ENCODE measurements around the gene TRMT10A. TPM values are rescaled to one million over a fixed set of nuclear protein-coding genes. Genes with fewer than 3 reads are reported as not detected.

Gene TRMT10A
- total RNA-seq, 1 donor, result 5.6 TPM

DNA sequence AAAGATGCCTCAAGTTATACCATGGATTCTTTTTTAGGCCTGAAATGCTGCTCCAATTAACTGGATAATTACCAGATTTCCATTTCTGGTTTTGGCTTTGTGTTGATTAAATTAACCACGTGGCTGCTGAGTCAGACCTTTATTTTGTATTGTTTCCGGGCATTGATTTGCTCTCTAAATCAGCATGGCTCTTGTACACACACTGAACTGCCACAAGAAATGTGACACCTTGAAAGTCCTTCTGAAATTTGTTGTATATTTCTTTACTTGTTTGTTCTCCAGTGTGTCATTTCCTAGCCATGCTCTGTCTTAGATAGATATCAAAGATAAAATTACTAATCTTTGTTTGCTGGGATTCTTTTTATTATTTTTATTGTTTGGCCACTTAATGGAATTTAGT, 22.5 kb upstream of the TRMT10A start:
- no peak for DNase-seq (ENCODE audit: low read depth)
- TF ChIP-seq, protein P1, sequence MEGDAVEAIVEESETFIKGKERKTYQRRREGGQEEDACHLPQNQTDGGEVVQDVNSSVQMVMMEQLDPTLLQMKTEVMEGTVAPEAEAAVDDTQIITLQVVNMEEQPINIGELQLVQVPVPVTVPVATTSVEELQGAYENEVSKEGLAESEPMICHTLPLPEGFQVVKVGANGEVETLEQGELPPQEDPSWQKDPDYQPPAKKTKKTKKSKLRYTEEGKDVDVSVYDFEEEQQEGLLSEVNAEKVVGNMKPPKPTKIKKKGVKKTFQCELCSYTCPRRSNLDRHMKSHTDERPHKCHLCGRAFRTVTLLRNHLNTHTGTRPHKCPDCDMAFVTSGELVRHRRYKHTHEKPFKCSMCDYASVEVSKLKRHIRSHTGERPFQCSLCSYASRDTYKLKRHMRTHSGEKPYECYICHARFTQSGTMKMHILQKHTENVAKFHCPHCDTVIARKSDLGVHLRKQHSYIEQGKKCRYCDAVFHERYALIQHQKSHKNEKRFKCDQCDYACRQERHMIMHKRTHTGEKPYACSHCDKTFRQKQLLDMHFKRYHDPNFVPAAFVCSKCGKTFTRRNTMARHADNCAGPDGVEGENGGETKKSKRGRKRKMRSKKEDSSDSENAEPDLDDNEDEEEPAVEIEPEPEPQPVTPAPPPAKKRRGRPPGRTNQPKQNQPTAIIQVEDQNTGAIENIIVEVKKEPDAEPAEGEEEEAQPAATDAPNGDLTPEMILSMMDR (IDR thresholded peaks at IDR 0.05; ENCODE audit: insufficient read depth, low read depth, low read length), result no peak
- no peak overlapping the region for H3K4me3 ChIP-seq (ENCODE audit: low read depth, low read length)

DNA sequence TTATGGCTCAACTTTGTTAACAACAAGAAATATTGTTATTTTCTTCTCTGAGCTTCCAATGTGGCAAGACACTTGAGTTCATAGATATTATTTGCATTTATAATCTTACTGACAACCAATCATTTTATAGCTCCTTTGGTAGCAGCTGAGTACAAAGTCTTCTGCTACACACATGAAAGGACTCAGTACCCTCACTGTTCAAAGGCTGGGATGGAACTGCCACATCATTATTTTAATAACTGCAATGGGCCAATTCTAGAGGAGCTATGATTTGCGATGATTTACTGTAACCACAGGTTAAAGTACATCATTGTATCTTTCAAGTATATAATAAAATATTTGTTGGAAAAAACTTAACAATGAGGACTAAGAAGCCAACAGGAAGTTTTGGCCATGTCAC, 21.7 kb upstream of the TRMT10A start:
- no peak overlapping the region for H3K4me3 ChIP-seq (ENCODE audit: low read depth, low read length)
- TF ChIP-seq, protein P1 (IDR thresholded peaks at IDR 0.05; ENCODE audit: insufficient read depth, low read depth, low read length), result no peak
- no peak for DNase-seq (ENCODE audit: low read depth)

DNA sequence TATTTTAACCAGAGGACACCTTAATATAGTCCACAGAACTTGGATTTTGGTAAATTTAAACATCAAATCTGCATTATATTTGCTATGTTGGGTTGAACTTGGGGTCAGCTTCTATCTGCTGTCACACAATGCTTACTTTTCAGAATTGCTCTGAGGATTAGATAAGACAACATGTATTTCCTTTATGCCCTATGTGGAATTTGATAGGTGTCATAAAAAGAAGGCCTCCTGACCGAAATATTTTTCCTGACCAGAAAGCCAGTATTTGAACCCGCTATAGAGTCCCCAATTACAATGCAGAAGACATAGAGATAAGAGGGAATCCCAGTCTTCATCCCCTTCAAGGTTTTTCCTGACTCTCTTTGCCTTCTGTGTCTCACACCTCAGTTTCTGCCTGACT, 14.9 kb upstream of the TRMT10A start:
- TF ChIP-seq, protein P1 (IDR thresholded peaks at IDR 0.05; ENCODE audit: insufficient read depth, low read depth, low read length), result no peak
- H3K4me3 ChIP-seq (ENCODE audit: low read depth, low read length), result no peak overlapping the region
- no peak for DNase-seq (ENCODE audit: low read depth)

DNA sequence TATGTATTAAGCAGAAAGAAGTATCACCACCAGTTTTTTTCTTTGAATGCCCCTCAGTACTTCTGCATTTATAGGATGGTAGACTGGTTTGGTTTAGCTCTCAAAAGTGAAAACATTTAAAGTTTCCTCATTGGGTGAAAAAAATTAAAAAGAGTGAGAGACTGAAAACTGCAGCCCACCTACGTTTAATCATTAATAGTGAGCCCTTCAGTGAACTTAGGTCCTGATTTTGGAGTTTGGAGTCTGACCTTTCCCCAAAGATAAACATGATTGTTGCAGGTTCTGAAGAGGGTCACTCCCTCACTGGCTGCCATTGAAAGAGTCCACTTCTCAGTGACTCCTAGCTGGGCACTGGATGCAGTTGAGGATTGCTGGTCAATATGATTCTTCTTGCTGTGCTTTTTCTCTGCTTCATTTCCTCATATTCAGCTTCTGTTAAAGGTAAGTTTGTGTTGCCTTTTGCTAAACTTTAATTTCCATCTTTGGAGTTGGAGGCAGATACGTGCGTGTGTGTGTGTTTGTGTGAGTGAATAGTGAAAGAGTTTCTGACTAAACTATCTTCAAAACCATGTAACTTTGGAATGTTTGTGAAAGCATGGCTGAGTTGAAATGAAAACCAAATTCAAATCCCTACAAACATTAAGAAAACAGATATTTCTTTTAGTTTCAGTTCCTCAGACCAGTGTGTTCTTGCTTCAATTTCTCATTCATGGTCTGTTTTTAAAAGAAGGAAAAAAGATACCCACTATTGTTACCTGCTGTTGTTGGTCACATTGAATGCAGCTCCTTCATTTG, 10.9 kb upstream of the TRMT10A start, which contains the start of gene MTTP:
MTTP (plus strand) TSS at position 295 of the 795 bp plus-strand sequence; CDS start at position 381, 86 bp downstream.
- DNase-seq (ENCODE audit: low read depth), result no peak
- TF ChIP-seq, protein P1 (IDR thresholded peaks at IDR 0.05; ENCODE audit: insufficient read depth, low read depth, low read length), result no peak
- H3K4me3 ChIP-seq (ENCODE audit: low read depth, low read length), result no peak within 1 kb of the TSS

DNA sequence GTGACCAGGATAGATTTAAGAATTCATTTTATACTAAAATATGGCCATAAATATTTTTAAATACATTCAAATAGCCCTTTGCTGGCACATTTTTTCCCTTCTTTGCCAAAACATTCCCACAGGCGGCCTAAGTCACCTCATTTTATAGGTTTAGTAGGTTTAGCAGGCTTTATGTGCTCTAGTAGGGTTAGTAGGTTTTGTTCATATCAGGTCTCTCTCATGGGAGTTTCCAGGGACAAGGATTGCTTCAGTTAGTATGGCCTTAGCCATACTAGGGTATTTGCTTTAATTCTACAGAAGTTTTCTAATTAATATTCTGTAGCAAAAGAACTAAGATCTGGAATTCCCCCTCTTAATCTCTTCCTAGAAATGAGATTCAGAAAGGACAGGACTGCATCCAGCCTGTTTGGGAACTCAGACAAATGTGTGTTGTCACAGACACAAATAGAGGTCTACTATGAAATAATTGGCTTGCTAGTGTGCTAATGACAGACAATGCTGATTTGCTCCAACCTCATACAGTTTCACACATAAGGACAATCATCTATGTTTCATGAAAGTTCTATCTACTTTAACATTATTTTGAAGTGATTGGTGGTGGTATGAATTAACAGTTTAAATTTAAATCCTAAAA, 10.0 kb upstream of the TRMT10A start:
- DNase-seq (ENCODE audit: low read depth), result no peak
- TF ChIP-seq, protein P1 (IDR thresholded peaks at IDR 0.05; ENCODE audit: insufficient read depth, low read depth, low read length), result no peak
- H3K4me3 ChIP-seq (ENCODE audit: low read depth, low read length), result no peak overlapping the region

DNA sequence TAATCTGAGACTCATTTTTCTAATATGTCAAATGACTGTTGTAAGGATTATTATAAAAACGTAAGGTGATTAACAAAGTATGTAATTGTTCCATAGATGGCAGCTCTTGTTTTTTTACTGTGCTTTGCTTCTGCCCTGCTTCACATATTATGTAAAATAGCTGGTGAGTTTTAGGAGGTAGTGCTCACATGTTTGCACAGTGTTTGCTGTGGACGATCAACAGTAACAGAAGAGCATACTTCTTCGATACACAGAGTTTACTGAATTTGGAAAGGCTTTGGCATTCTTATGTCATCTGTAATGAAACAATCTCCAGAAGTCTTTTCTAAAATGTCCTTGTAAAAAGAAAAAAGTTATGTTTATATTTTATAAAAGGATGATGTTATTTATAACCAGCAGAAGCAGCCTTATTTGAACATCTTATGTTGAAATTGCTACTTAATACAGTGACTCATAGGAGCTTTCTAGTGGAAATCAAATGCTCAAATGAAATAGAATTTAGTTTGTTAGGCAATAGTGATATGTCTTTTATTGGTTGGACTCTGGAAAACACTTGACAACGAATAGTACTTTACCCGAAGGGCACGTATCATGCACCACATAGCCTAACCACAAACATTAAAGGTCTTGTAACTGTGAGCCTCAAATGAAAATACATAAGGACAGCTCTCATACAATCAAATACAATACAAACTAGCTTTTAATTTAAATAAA, 8.8 kb upstream of the TRMT10A start:
- DNase-seq (ENCODE audit: low read depth), result peak; percentile 45

More for the DNA sequence above, 8.8 kb upstream of the TRMT10A start:
- TF ChIP-seq, protein P1 (IDR thresholded peaks at IDR 0.05; ENCODE audit: insufficient read depth, low read depth, low read length), result no peak
- no peak overlapping the region for H3K4me3 ChIP-seq (ENCODE audit: low read depth, low read length)

Data from fibroblast of villous mesenchyme (primary cell).